GM23248 (cell line): ENCODE results near the gene CAVIN2. TPM values are rescaled to one million over a fixed set of nuclear protein-coding genes. Genes with fewer than 3 reads are reported as not detected.

Experiments
- DNase-seq: peaks from one replicate; pipeline ENCODE4 v3.0.0-alpha.2; 2015
- H2AFZ ChIP-seq: fragments of 200-600 bp; sonication (generic); 2 replicates; pipeline ENCODE4 v1.6.1; 2016; ENCODE audit warnings: antibody characterized with exemption
- H3F3A ChIP-seq: fragments of 200-600 bp; sonication (generic); 2 replicates; pipeline ENCODE4 v1.6.1; 2016; ENCODE audit warnings: mild to moderate bottlenecking, antibody characterized with exemption, mixed run types; ENCODE audit not compliant: insufficient read depth
- H3K27ac ChIP-seq: fragments of 200-600 bp; sonication (generic); 2 replicates; pipeline ENCODE4 v1.5.1; 2016; ENCODE audit warnings: mild to moderate bottlenecking
- H3K27me3 ChIP-seq: fragments of 200-600 bp; sonication (generic); replicated peaks from 2 replicates; pipeline ENCODE4 v1.6.1; 2016; ENCODE audit warnings: mild to moderate bottlenecking; ENCODE audit not compliant: insufficient read depth
- H3K36me3 ChIP-seq: fragments of 200-600 bp; sonication (generic); 2 replicates; pipeline ENCODE4 v1.6.1; 2016; ENCODE audit warnings: low read depth, mild to moderate bottlenecking
- H3K4me1 ChIP-seq: fragments of 200-600 bp; sonication (generic); 2 replicates; pipeline ENCODE4 v1.6.1; 2016; ENCODE audit warnings: mild to moderate bottlenecking; ENCODE audit not compliant: insufficient read depth
- H3K4me2 ChIP-seq: fragments of 200-600 bp; sonication (generic); one replicate; pipeline ENCODE4 v1.6.1; 2016; ENCODE audit warnings: mild to moderate bottlenecking; ENCODE audit not compliant: unreplicated experiment
- H3K4me3 ChIP-seq: fragments of 200-600 bp; sonication (generic); 2 replicates; pipeline ENCODE4 v1.5.1; 2016; ENCODE audit warnings: mild to moderate bottlenecking
- H3K79me2 ChIP-seq: fragments of 200-600 bp; sonication (generic); 2 replicates; pipeline ENCODE4 v1.6.1; 2016; ENCODE audit warnings: mild to moderate bottlenecking; ENCODE audit not compliant: insufficient read depth
- H3K9ac ChIP-seq: fragments of 200-600 bp; sonication (generic); 2 replicates; pipeline ENCODE4 v1.6.1; 2016; ENCODE audit warnings: mild to moderate bottlenecking
- H3K9me2 ChIP-seq: fragments of 200-600 bp; sonication (generic); 2 replicates; pipeline ENCODE4 v1.6.1; 2016; ENCODE audit warnings: mixed run types, mild to moderate bottlenecking, moderate library complexity; ENCODE audit not compliant: insufficient read depth
- H3K9me3 ChIP-seq: fragments of 200-600 bp; sonication (generic); one replicate; pipeline ENCODE4 v1.6.1; 2017; ENCODE audit warnings: low read depth
- H4K20me1 ChIP-seq: fragments of 200-600 bp; sonication (generic); 2 replicates; pipeline ENCODE4 v1.6.0; 2016; ENCODE audit not compliant: insufficient read depth
- EZH2 ChIP-seq: fragments of 200-600 bp; sonication (generic); IDR thresholded peaks from 2 replicates; pipeline ENCODE4 v1.6.1; 2018; ENCODE audit warnings: antibody characterized with exemption, mild to moderate bottlenecking; ENCODE audit not compliant: insufficient read depth, poor library complexity, severe bottlenecking
- EZH2phosphoT487 ChIP-seq: fragments of 200-600 bp; sonication (generic); IDR thresholded peaks from 2 replicates; pipeline ENCODE4 v1.6.1; 2018; ENCODE audit warnings: antibody characterized with exemption, moderate library complexity, mild to moderate bottlenecking, low read depth; ENCODE audit not compliant: insufficient read depth
- WGBS, 2 experiments: methylation state at CpG; one replicate each; pipeline ENCODE4 v1.1.6; 2015 to 2017; ENCODE audit warnings: low lambda C conversion rate in 2 of 2, low coverage in 1 of 2; ENCODE audit errors: missing lambda C conversion rate in 2 of 2; 5-methylcytosine and 5-hydroxymethylcytosine counted together
- in situ Hi-C: fragments of 300-500 bp; cut with MboI; formaldehyde crosslinking; loops from 2 replicates; pipeline ENCODE4 v1.15.0; 2020
- polyA plus RNA-seq: library from polyadenylated mRNA; unstranded; fragments of >200 nt; fragmentation: Nextera tagmentation; extraction: Ambion mirVana; gene quantifications from 2 replicates; pipeline ENCODE4 v1.2.1, GENCODE V29; 2016
- total RNA-seq: library from RNA; depleted of rRNA; stranded (reverse); fragments of >200 nt; shearing (Covaris generic); gene quantifications from 2 replicates; pipeline ENCODE4 v1.2.3, GENCODE V29; 2014

Gene CAVIN2
- total and polyA plus RNA-seq, 2 experiments from 2014 or later = 3.1 to 5.2 TPM

- in situ Hi-C loops = no loop called here
- H2AFZ ChIP-seq = no peak overlapping the region
These were observed 15.4 kb downstream of the CAVIN2 start for GRCh38 chr2:191831410-191831994.

GRCh38 chr2:191824398-191824797 lies 22.5 kb downstream of the CAVIN2 start:
- Histone ChIP-seq H3K9me3 (no peaks in the 10 kb centered on the region), H3K9me2 (no peaks in the 10 kb centered on the region), H3K4me2 (no peak overlapping the region), H3F3A (no peaks in the 10 kb centered on the region), H4K20me1 (no peaks in the 10 kb centered on the region), H3K36me3 (no peaks in the 10 kb centered on the region), H3K9ac (no peak overlapping the region), H3K4me1 (no peaks in the 10 kb centered on the region), H3K79me2 (no peaks in the 10 kb centered on the region), H3K4me3 (no peak overlapping the region), H2AFZ (no peak overlapping the region), H3K27ac (no peak overlapping the region), H3K27me3 (no peaks in the 10 kb centered on the region)
- DNase-seq = peak; percentile 30
- in situ Hi-C loops = loop anchor here (25.0 kb wide), 2 partner anchors 262 to 463 kb away; no protein-coding TSS in a partner anchor
- TF ChIP-seq EZH2phosphoT487 (no peak), EZH2 (no peak)
- 87 to 96% methylated on average over 2 of the region's 2 CpGs for WGBS, 2 experiments

More at GRCh38 chr2:191831410-191831994, 15.4 kb downstream of the CAVIN2 start:
- H3K27me3 ChIP-seq = no peaks in the 10 kb centered on the region
- TF ChIP-seq EZH2 (no peak), EZH2phosphoT487 (no peak)
- H3K9me3 ChIP-seq = no peaks in the 10 kb centered on the region
- H3K79me2 ChIP-seq = no peaks in the 10 kb centered on the region
- no peak overlapping the region for H3K4me2 ChIP-seq
- no peaks in the 10 kb centered on the region for H3F3A ChIP-seq
- DNase-seq = no peak
- no peak overlapping the region for H3K4me3 ChIP-seq
- no peak overlapping the region for H3K9ac ChIP-seq
- H3K9me2 ChIP-seq = no peaks in the 10 kb centered on the region
- H4K20me1 ChIP-seq = no peaks in the 10 kb centered on the region
- H3K4me1 ChIP-seq = no peaks in the 10 kb centered on the region
- H3K36me3 ChIP-seq = no peaks in the 10 kb centered on the region
- no peak overlapping the region for H3K27ac ChIP-seq
- 89 to 100% methylated on average over 1 of the region's 1 CpG for WGBS, 2 experiments

GRCh38 chr2:191821078-191821477 lies 25.8 kb downstream of the CAVIN2 start:
- no peaks in the 10 kb centered on the region for H3K9me2 ChIP-seq
- no peak overlapping the region for H3K4me3 ChIP-seq
- H3K9ac ChIP-seq = no peak overlapping the region
- in situ Hi-C loops = loop anchor here (25.0 kb wide), 2 partner anchors 259 to 466 kb away; no protein-coding TSS in a partner anchor
- H3K4me2 ChIP-seq = no peak overlapping the region
- H3K36me3 ChIP-seq = no peaks in the 10 kb centered on the region
- no peak for DNase-seq
- WGBS, 2 experiments = 91 to 95% methylated on average over 1 of the region's 1 CpG
- no peaks in the 10 kb centered on the region for H3K79me2 ChIP-seq
- no peaks in the 10 kb centered on the region for H3K4me1 ChIP-seq
- H3K27me3 ChIP-seq = no peaks in the 10 kb centered on the region
- H3F3A ChIP-seq = no peaks in the 10 kb centered on the region
- no peaks in the 10 kb centered on the region for H4K20me1 ChIP-seq
- TF ChIP-seq EZH2phosphoT487 (no peak), EZH2 (no peak)
- H3K27ac ChIP-seq = no peak overlapping the region
- no peaks in the 10 kb centered on the region for H3K9me3 ChIP-seq
- H2AFZ ChIP-seq = no peak overlapping the region

- Histone ChIP-seq H3K79me2 (no peaks in the 10 kb centered on the region), H3K27me3 (no peaks in the 10 kb centered on the region), H2AFZ (no peak overlapping the region; the same call in 1 of the 2 replicates), H3K36me3 (no peaks in the 10 kb centered on the region), H4K20me1 (no peaks in the 10 kb centered on the region), H3K9ac (no peak overlapping the region), H3K4me3 (no peak overlapping the region), H3K4me2 (no peak overlapping the region), H3K4me1 (no peaks in the 10 kb centered on the region), H3K9me2 (no peaks in the 10 kb centered on the region), H3K27ac (no peak overlapping the region), H3F3A (no peaks in the 10 kb centered on the region), H3K9me3 (no peaks in the 10 kb centered on the region)
- no peak for TF ChIP-seq EZH2phosphoT487
- TF ChIP-seq EZH2 = no peak
- DNase-seq = no peak
- in situ Hi-C loops = loop anchor here (25.0 kb wide), 2 partner anchors 257 to 468 kb away; no protein-coding TSS in a partner anchor
- 87 to 88% methylated on average over 7 of the region's 7 CpGs for WGBS, 2 experiments
These were observed 28.1 kb downstream of the CAVIN2 start for GRCh38 chr2:191818725-191819350.
